ENCODE measurements around the gene RGL1.

RGL1 gene

GRCh38 chr1:183891158-183891856 is 86.4 kb downstream of the RGL1 start (continued):
- TF ChIP-seq ZNF48 (tag by site-specific recombination; IDR thresholded peaks at IDR 0.05) = no peak
- TF ChIP-seq ZFP69B (tag by site-specific recombination; IDR thresholded peaks at IDR 0.05) = no peak
- no peak for TF ChIP-seq REPIN1 (tag by site-specific recombination; IDR thresholded peaks at IDR 0.05; ENCODE audit: low read depth)
- no peak for TF ChIP-seq ZNF184 (tag by site-specific recombination; IDR thresholded peaks at IDR 0.05)
- TF ChIP-seq ZNF280C (tag by site-specific recombination; IDR thresholded peaks at IDR 0.05) = no peak

GRCh38 chr1:183892351-183892793 is 87.5 kb downstream of the RGL1 start:
- no peaks in the 10 kb centered on the region for H3K9me3 ChIP-seq (ENCODE audit: control insufficient read depth, insufficient read depth, low read depth, low read length)
- no peak overlapping the region for H3K27ac ChIP-seq (ENCODE audit: extremely low read depth, low read depth, low read length)
- 0 out of 2 replicates have a peak, but pooled peaks cover 2% of the 10 kb centered on the region for H3K4me1 ChIP-seq (ENCODE audit: control insufficient read depth, insufficient read depth, low read length)
- no peak overlapping the region for H3K4me3 ChIP-seq (ENCODE audit: low read depth, low read length)
- CTCF ChIA-PET = interaction anchor here (0.9 to 1.6 kb wide), 2 partner anchors 12 to 23 kb away, joined by 3 to 6 read pairs; no protein-coding TSS in a partner anchor
- no peaks in the 10 kb centered on the region for H3K36me3 ChIP-seq (ENCODE audit: control insufficient read depth in 2 of 2, insufficient read depth in 1 of 2, low read length in 2 of 2)
- no peak for TF ChIP-seq OVOL3 (tag by site-specific recombination; IDR thresholded peaks at IDR 0.05)
- TF ChIP-seq ZBTB26 (tag by site-specific recombination; optimal IDR thresholded peaks at IDR 0.05) = no peak
- no peak for TF ChIP-seq BCL6B (tag by site-specific recombination; IDR thresholded peaks at IDR 0.05)
- no peak for TF ChIP-seq YY2 (tag by site-specific recombination; IDR thresholded peaks at IDR 0.05)
- TF ChIP-seq ZNF555 (tag by site-specific recombination; conservative IDR thresholded peaks at IDR 0.05) = no peak
- TF ChIP-seq PRDM10 (tag by site-specific recombination; IDR thresholded peaks at IDR 0.05) = no peak
- TF ChIP-seq ZNF324 (tag by site-specific recombination; IDR thresholded peaks at IDR 0.05) = no peak
- no peak for TF ChIP-seq AEBP2 (tag by site-specific recombination; IDR thresholded peaks at IDR 0.05; ENCODE audit: borderline replicate concordance)
- no peak for TF ChIP-seq ZNF202 (tag by site-specific recombination; IDR thresholded peaks at IDR 0.05; ENCODE audit: borderline replicate concordance)
- TF ChIP-seq ZNF10 (tag by site-specific recombination; IDR thresholded peaks at IDR 0.05) = no peak
- no peak for TF ChIP-seq ZNF140 (tag by site-specific recombination; IDR thresholded peaks at IDR 0.05)
- TF ChIP-seq ZNF692 (tag by site-specific recombination; IDR thresholded peaks at IDR 0.05) = no peak
- no peak for TF ChIP-seq RBAK (tag by site-specific recombination; IDR thresholded peaks at IDR 0.05)
- POLR2A ChIA-PET = no interaction called here
